ENCODE measurements around the gene SLC25A44. TPM values are rescaled to one million over a fixed set of nuclear protein-coding genes. Genes with fewer than 3 reads are reported as not detected.

Gene SLC25A44
- polyA plus RNA-seq, 2 of the 4 experiments (the other 2 are of a cell fraction) = 25.1 to 30.7 TPM

DNA sequence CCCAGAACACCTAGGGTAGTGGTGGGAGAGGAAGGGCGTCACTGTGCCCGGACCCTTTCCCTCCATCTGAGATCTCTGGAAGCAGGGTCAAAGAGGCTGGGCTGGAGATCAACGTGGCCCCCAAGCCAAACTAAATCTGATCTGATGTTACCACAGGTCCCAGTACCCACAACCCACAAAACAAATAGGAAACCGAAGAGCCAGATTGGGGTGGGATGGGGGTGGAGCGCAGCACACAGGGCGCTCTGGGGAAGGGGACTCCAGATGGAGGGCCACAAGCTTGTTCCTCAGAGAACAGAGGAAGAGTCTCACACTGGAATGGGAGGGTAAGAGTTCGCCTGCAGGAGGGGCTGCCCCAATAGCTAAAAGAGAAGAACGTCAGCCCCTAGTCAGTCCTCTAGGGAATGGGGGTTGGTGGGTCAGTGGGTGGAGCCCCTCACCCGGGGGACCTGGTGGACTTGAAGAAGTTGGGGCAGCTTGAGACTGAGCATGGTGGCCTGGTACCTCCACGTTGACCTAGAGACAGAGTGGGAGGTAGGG, 52.4 kb downstream of the SLC25A44 start:
- Histone ChIP-seq H3K4me2 (no peak overlapping the region), H3K4me3 (no peak overlapping the region), H3K9me3 (no peaks in the 10 kb centered on the region), H3K4me1 (peaks cover 12% of the 10 kb centered on the region), H3K27ac (no peak overlapping the region)
- ATAC-seq = no peak
- no peak for DNase-seq (ENCODE audit: low read depth in 1 of 2, low spot score in 1 of 2)
- 67% methylated on average over 10 of the region's 10 CpGs for WGBS (ENCODE audit: missing lambda C conversion rate)
- POLR2A ChIA-PET = no interaction called here
- no peak for FAIRE-seq
- TF ChIP-seq, protein P1, sequence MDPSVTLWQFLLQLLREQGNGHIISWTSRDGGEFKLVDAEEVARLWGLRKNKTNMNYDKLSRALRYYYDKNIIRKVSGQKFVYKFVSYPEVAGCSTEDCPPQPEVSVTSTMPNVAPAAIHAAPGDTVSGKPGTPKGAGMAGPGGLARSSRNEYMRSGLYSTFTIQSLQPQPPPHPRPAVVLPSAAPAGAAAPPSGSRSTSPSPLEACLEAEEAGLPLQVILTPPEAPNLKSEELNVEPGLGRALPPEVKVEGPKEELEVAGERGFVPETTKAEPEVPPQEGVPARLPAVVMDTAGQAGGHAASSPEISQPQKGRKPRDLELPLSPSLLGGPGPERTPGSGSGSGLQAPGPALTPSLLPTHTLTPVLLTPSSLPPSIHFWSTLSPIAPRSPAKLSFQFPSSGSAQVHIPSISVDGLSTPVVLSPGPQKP (IDR thresholded peaks at IDR 0.05; ENCODE audit: low read depth, low read length) = no peak
- no peak for TF ChIP-seq RAD21 (conservative IDR thresholded peaks at IDR 0.05 in 1 of 2, IDR thresholded peaks at IDR 0.05 in 1 of 2)
- TF ChIP-seq MAFK (IDR thresholded peaks at IDR 0.05; ENCODE audit: partially characterized antibody) = no peak
- no peak for TF ChIP-seq CBX8 (IDR thresholded peaks at IDR 0.05)
- no peak for TF ChIP-seq ZFP36 (IDR thresholded peaks at IDR 0.05; ENCODE audit: borderline replicate concordance, partially characterized antibody)
- TF ChIP-seq HOXB13 (CRISPR knock-in tag; IDR thresholded peaks at IDR 0.05; ENCODE audit: low read depth) = no peak
- TF ChIP-seq, protein P2, sequence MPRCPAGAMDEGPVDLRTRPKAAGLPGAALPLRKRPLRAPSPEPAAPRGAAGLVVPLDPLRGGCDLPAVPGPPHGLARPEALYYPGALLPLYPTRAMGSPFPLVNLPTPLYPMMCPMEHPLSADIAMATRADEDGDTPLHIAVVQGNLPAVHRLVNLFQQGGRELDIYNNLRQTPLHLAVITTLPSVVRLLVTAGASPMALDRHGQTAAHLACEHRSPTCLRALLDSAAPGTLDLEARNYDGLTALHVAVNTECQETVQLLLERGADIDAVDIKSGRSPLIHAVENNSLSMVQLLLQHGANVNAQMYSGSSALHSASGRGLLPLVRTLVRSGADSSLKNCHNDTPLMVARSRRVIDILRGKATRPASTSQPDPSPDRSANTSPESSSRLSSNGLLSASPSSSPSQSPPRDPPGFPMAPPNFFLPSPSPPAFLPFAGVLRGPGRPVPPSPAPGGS (IDR thresholded peaks at IDR 0.05) = no peak
- no peak for TF ChIP-seq ZSCAN20 (CRISPR knock-in tag; IDR thresholded peaks at IDR 0.05)
- TF ChIP-seq JUN (IDR thresholded peaks at IDR 0.05) = no peak
- no peak for TF ChIP-seq PBX3 (IDR thresholded peaks at IDR 0.05)
- no peak for TF ChIP-seq POLR2A (IDR thresholded peaks at IDR 0.05; ENCODE audit: low read length)
- TF ChIP-seq KDM1A (IDR thresholded peaks at IDR 0.05; ENCODE audit: low read depth) = no peak
- TF ChIP-seq FOSB (CRISPR knock-in tag; IDR thresholded peaks at IDR 0.05) = no peak
- CTCF ChIA-PET = interaction anchor here (0.7 to 1.7 kb wide), 8 partner anchors 9 to 150 kb away, joined by 3 to 5 read pairs (median 3); partner anchors contain the start of gene PMF1

GRCh38 chr1:156246781-156247459, 53.0 kb downstream of the SLC25A44 start:
- no peak overlapping the region for H3K27ac ChIP-seq
- TF ChIP-seq PBX3 (IDR thresholded peaks at IDR 0.05) = no peak
- no peaks in the 10 kb centered on the region for H3K9me3 ChIP-seq
- DNase-seq (ENCODE audit: low read depth in 1 of 2, low spot score in 1 of 2) = no peak
- POLR2A ChIA-PET = no interaction called here
- CTCF ChIA-PET = interaction anchor here (1.2 to 3.1 kb wide), 4 partner anchors 10 to 23 kb away, joined by 3 to 17 read pairs (median 4); no protein-coding TSS in a partner anchor
- no peak overlapping the region for H3K4me3 ChIP-seq
- H3K4me2 ChIP-seq = peak overlapping the region; percentile 10; the same call in 1 of the 3 replicates
- peaks cover 12% of the 10 kb centered on the region for H3K4me1 ChIP-seq
- FAIRE-seq = no peak
- ATAC-seq = peak in 1 of 2 experiments; percentile 12; a peak in 3 of 6 replicates
- WGBS (ENCODE audit: missing lambda C conversion rate) = 81% methylated on average over 15 of the region's 16 CpGs

DNA sequence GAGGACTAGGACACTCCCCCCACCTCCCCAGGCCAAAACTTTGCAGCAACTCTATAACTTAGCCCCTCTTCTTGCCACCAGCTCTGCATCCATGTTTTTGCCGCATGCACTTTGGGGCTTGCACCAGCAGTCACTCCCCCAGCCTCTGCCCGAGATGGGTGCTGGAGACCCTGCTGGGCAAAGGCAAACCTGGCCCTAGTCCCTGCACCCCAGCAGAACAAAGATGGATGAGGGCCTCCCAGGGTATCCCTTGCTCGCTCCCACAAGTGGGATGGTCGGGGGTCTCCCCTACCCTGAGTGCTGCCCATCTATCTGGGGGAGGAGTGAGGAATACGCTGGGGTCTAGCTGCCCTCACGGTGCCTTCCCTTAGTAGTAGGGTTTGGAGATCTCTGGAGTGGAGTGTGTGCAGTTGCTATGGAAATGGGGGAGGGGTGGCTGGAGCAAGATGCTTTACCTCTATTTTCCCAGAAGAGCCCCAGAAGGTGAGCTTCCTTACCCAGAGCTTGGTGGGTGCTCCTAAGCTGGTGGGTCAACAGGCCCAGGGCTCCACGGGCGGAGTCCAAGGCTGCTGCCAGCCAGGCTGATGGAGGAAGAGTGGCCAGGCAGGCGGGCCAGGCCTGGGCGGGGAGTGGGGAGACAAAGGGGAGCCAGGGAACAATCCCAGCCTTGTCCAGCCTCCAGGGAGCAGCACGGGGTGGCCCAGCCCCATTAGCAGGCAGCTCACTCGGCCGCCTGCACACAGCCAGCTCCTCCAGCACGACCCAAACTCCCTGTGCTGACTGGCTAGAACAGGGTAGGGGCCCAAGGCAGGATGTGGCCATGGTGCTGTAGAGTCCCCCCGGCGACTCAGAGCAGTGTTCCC, 53.8 kb downstream of the SLC25A44 start, which contains the start of gene PAQR6:
Gene PAQR6, minus strand, starts transcription at position 597 of the 863 bp plus-strand sequence. CDS start 1,325 bp downstream, outside the sequence.
- Histone ChIP-seq H3K4me1 (peaks cover 12% of the 10 kb centered on the region), H3K4me2 (peak within 1 kb of the TSS; percentile 10; the same call in 1 of the 3 replicates), H3K9me3 (no peaks in the 10 kb centered on the region), H3K27ac (no peak within 1 kb of the TSS), H3K4me3 (no peak within 1 kb of the TSS)
- WGBS (ENCODE audit: missing lambda C conversion rate) = 81% methylated on average over 11 of the region's 16 CpGs
- POLR2A ChIA-PET = interaction anchor here (0.6 to 1.1 kb wide), 2 partner anchors 35 to 37 kb away, joined by 3 to 8 read pairs; partner anchors contain the start of gene PMF1
- DNase-seq (ENCODE audit: low read depth in 1 of 2, low spot score in 1 of 2) (no peak), FAIRE-seq (no peak), ATAC-seq (peak; percentile 12 to 20; a peak in 4 of 6 replicates)
- CTCF ChIA-PET = interaction anchor here (0.5 to 3.1 kb wide), 4 partner anchors 13 to 309 kb away, joined by 3 to 17 read pairs (median 4); no protein-coding TSS in a partner anchor
- TF ChIP-seq NPAS2 (CRISPR knock-in tag; IDR thresholded peaks at IDR 0.05; ENCODE audit: borderline replicate concordance) = no peak
- no peak for TF ChIP-seq JUNB (IDR thresholded peaks at IDR 0.05)
- TF ChIP-seq HDAC2 (IDR thresholded peaks at IDR 0.05) = no peak
- no peak for TF ChIP-seq MAFK (IDR thresholded peaks at IDR 0.05; ENCODE audit: partially characterized antibody)
- no peak for TF ChIP-seq CBX2 (IDR thresholded peaks at IDR 0.05; ENCODE audit: borderline replicate concordance, low read depth)
- no peak for TF ChIP-seq RCOR1 (IDR thresholded peaks at IDR 0.05; ENCODE audit: low read depth, low read length)
- no peak for TF ChIP-seq RAD21 (conservative IDR thresholded peaks at IDR 0.05 in 1 of 2, IDR thresholded peaks at IDR 0.05 in 1 of 2)
- TF ChIP-seq ESRRA (IDR thresholded peaks at IDR 0.05; ENCODE audit: borderline replicate concordance, low read length) = no peak
- TF ChIP-seq HMGXB4 (CRISPR knock-in tag; IDR thresholded peaks at IDR 0.05; ENCODE audit: borderline replicate concordance) = no peak
- no peak for TF ChIP-seq TFCP2L1 (CRISPR knock-in tag; IDR thresholded peaks at IDR 0.05)
- no peak for TF ChIP-seq NFE2L2 (conservative IDR thresholded peaks at IDR 0.05; ENCODE audit: low read length)
- TF ChIP-seq, protein P2 (IDR thresholded peaks at IDR 0.05) = no peak
